GM12874 (cell line): ENCODE results near the gene GATM.

Source experiments
- TF ChIP-seq, protein P1 (sequence below): IDR thresholded peaks from 2 replicates; pipeline ENCODE4 v1.5.1; 2011; ENCODE audit warnings: low read depth, mild to moderate bottlenecking, control low read depth, low read length, moderate library complexity; ENCODE audit not compliant: insufficient read depth

The GATM gene, protein sequence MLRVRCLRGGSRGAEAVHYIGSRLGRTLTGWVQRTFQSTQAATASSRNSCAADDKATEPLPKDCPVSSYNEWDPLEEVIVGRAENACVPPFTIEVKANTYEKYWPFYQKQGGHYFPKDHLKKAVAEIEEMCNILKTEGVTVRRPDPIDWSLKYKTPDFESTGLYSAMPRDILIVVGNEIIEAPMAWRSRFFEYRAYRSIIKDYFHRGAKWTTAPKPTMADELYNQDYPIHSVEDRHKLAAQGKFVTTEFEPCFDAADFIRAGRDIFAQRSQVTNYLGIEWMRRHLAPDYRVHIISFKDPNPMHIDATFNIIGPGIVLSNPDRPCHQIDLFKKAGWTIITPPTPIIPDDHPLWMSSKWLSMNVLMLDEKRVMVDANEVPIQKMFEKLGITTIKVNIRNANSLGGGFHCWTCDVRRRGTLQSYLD

GRCh38 chr15:45378149-45378912, at the start of gene GATM:
GATM (minus strand) TSS chr15:45378544; CDS start chr15:45378453, 91 bp downstream.
- TF ChIP-seq, protein P1, sequence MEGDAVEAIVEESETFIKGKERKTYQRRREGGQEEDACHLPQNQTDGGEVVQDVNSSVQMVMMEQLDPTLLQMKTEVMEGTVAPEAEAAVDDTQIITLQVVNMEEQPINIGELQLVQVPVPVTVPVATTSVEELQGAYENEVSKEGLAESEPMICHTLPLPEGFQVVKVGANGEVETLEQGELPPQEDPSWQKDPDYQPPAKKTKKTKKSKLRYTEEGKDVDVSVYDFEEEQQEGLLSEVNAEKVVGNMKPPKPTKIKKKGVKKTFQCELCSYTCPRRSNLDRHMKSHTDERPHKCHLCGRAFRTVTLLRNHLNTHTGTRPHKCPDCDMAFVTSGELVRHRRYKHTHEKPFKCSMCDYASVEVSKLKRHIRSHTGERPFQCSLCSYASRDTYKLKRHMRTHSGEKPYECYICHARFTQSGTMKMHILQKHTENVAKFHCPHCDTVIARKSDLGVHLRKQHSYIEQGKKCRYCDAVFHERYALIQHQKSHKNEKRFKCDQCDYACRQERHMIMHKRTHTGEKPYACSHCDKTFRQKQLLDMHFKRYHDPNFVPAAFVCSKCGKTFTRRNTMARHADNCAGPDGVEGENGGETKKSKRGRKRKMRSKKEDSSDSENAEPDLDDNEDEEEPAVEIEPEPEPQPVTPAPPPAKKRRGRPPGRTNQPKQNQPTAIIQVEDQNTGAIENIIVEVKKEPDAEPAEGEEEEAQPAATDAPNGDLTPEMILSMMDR: 0 out of 2 replicates have a peak, but pooled peaks have one; percentile 13

DNA sequence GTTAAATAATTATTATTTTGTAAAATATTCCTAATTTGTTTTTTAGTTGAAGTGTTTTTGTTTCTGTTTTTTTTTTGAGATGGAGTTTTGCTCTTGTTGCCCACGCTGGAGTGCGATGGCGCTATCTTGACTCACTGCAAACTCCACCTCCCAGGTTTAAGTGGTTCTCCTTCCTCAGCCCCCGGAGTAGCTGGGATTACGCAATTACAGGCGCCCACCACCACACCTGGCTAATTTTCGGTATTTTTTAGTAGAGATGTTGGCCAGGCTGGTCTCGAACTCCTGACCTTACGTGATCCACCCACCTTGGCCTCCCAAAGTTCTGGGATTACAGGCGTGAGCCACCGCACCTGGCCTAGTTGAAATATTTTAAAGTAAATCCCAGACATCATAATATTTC, 48.7 kb upstream of the GATM start:
- TF ChIP-seq, protein P1: no peak

GRCh38 chr15:45425135-45425534, 46.8 kb upstream of the GATM start:
- TF ChIP-seq, protein P1: no peak

GRCh38 chr15:45424429-45424828, 46.1 kb upstream of the GATM start:
- TF ChIP-seq, protein P1: no peak

GRCh38 chr15:45417303-45417950, 39.1 kb upstream of the GATM start:
- TF ChIP-seq, protein P1: no peak

- TF ChIP-seq, protein P1: no peak
These were observed 36.0 kb upstream of the GATM start for GRCh38 chr15:45414215-45414885.
